Left lung (tissue), 10 donors: ENCODE measurements around the gene ZNF273. TPM values are rescaled to one million over a fixed set of nuclear protein-coding genes. Genes with fewer than 3 reads are reported as not detected.

Source experiments
- ATAC-seq: fragments of 200-7000 bp; cut with Tn5 transposase; one replicate; pipeline ENCODE4 v1.9.1; 2020; ENCODE audit warnings: moderate library complexity
- DNase-seq, 4 donors: peaks; one replicate each; pipeline ENCODE4 v3.0.0-alpha.2; 2013 to 2020
- H3K27ac ChIP-seq, 2 donors: fragments of 200-600 bp; sonication (generic) in 1 of 2; one replicate each; pipeline versions ENCODE4 v1.5.0 to v1.8.0; 2020 to 2021
- H3K27me3 ChIP-seq, 2 donors: fragments of 200-600 bp; sonication (generic) in 1 of 2; one replicate each; pipeline versions ENCODE4 v1.5.0 to v1.8.0; 2020 to 2021
- H3K36me3 ChIP-seq, 2 donors: fragments of 200-600 bp; sonication (generic) in 1 of 2; one replicate each; pipeline versions ENCODE4 v1.5.0 to v1.8.0; 2020 to 2021
- H3K4me1 ChIP-seq, 2 donors: fragments of 200-600 bp; one replicate each; pipeline ENCODE4 v1.8.0; 2021
- H3K4me3 ChIP-seq, 2 donors: fragments of 200-600 bp; sonication (generic) in 1 of 2; one replicate each; pipeline versions ENCODE4 v1.5.0 to v1.8.0; 2020 to 2021; ENCODE audit warnings: mild to moderate bottlenecking in 1 of 2
- H3K9me3 ChIP-seq, 2 donors: fragments of 200-600 bp; sonication (generic) in 1 of 2; one replicate each; pipeline versions ENCODE4 v1.5.0 to v1.8.0; 2020 to 2021
- CTCF ChIP-seq, 2 donors: fragments of 200-600 bp; sonication (generic) in 1 of 2; IDR thresholded peaks; one replicate each; pipeline versions ENCODE4 v1.5.0 to v1.8.0; 2021; ENCODE audit warnings: antibody characterized with exemption in 2 of 2
- intact Hi-C, 2 donors: fragments of 100-400 bp; cut with DNase I; formaldehyde crosslinking; loops; one replicate each; pipeline versions ENCODE4 v1.11.2 to v1.14.2; 2022
- polyA plus RNA-seq, 6 donors: library from polyadenylated mRNA; unstranded; fragments of 120-200 nt; gene quantifications; one replicate each; pipeline ENCODE4 v1.2.1, GENCODE V29; 2013; ENCODE audit not compliant: insufficient read length in 6 of 6
- total RNA-seq, 2 donors: library from RNA; stranded (reverse); fragmentation: NEBNext Ultra II Directional; extraction: Animal tissue kit (Norgen Biotek cat#: 25700); gene quantifications; one replicate each; pipeline ENCODE4 v1.2.1, GENCODE V29; 2021
- donor health status: DM: no; HTN: yes; CAD: no.
- donor health status: DM: no; HTN: no; CAD: no.

Gene ZNF273
- total and polyA plus RNA-seq, 8 donors: 5.0 to 16.7 (median 13.3) TPM

GRCh38 chr7:64870656-64871055, 32.4 kb upstream of the ZNF273 start:
- H3K4me3 ChIP-seq: no peak overlapping the region
- intact Hi-C loops: no loop called here
- H3K4me1 ChIP-seq: no peaks in the 10 kb centered on the region
- no peaks in the 10 kb centered on the region for H3K36me3 ChIP-seq
- peaks cover 0 to 11% of the 10 kb centered on the region in 2 donors for H3K27me3 ChIP-seq
- H3K9me3 ChIP-seq: peaks cover 0 to 48% of the 10 kb centered on the region in 2 donors
- DNase-seq (no peak), ATAC-seq (no peak)
- TF ChIP-seq CTCF (IDR thresholded peaks at IDR 0.05): no peak
- no peak overlapping the region for H3K27ac ChIP-seq

GRCh38 chr7:64871761-64872160, 31.3 kb upstream of the ZNF273 start:
- Histone ChIP-seq H3K27ac (no peak overlapping the region), H3K4me3 (no peak overlapping the region), H3K9me3 (peaks cover 0 to 48% of the 10 kb centered on the region in 2 donors), H3K4me1 (no peaks in the 10 kb centered on the region), H3K36me3 (no peaks in the 10 kb centered on the region), H3K27me3 (peaks cover 0 to 21% of the 10 kb centered on the region in 2 donors)
- intact Hi-C loops: no loop called here
- DNase-seq: no peak
- ATAC-seq: no peak
- no peak for TF ChIP-seq CTCF (IDR thresholded peaks at IDR 0.05)

GRCh38 chr7:64872351-64873154, 30.5 kb upstream of the ZNF273 start:
- no peak for DNase-seq
- TF ChIP-seq CTCF (IDR thresholded peaks at IDR 0.05): no peak
- Histone ChIP-seq H3K9me3 (peaks cover 0 to 48% of the 10 kb centered on the region in 2 donors), H3K27me3 (peaks cover 0 to 29% of the 10 kb centered on the region in 2 donors), H3K36me3 (no peaks in the 10 kb centered on the region), H3K4me1 (no peaks in the 10 kb centered on the region), H3K27ac (no peak overlapping the region), H3K4me3 (no peak overlapping the region)
- no peak for ATAC-seq
- intact Hi-C loops: no loop called here

GRCh38 chr7:64873155-64873500, 29.9 kb upstream of the ZNF273 start:
- Histone ChIP-seq H3K27ac (no peak overlapping the region), H3K4me1 (no peaks in the 10 kb centered on the region), H3K4me3 (no peak overlapping the region), H3K36me3 (no peaks in the 10 kb centered on the region), H3K27me3 (peaks cover 0 to 31% of the 10 kb centered on the region in 2 donors), H3K9me3 (peaks cover 0 to 46% of the 10 kb centered on the region in 2 donors)
- DNase-seq (no peak), ATAC-seq (no peak)
- intact Hi-C loops: no loop called here
- TF ChIP-seq CTCF (IDR thresholded peaks at IDR 0.05): no peak

GRCh38 chr7:64873517-64873916, 29.6 kb upstream of the ZNF273 start:
- no peak overlapping the region for H3K27ac ChIP-seq
- H3K4me3 ChIP-seq: no peak overlapping the region
- no peaks in the 10 kb centered on the region for H3K4me1 ChIP-seq
- H3K9me3 ChIP-seq: peaks cover 0 to 46% of the 10 kb centered on the region in 2 donors
- DNase-seq (no peak), ATAC-seq (no peak)
- no peaks in the 10 kb centered on the region for H3K36me3 ChIP-seq
- intact Hi-C loops: no loop called here
- no peak for TF ChIP-seq CTCF (IDR thresholded peaks at IDR 0.05)
- H3K27me3 ChIP-seq: peaks cover 0 to 31% of the 10 kb centered on the region in 2 donors
